Common myeloid progenitor, CD34-positive (primary cell): ENCODE results near the gene PROSER2.

Experiments
- CTCF ChIA-PET: fragments of 350-600 bp; sonication (Branson Sonifier 250); formaldehyde crosslinking; loops from one replicate; lab custom pipeline; 2021; ENCODE audit warnings: antibody characterized with exemption; lab: Charles Lee
- POLR2A ChIA-PET: fragments of 350-600 bp; sonication (Branson Sonifier 250); formaldehyde crosslinking; loops from one replicate; lab custom pipeline; 2021; ENCODE audit warnings: antibody characterized with exemption; lab: Charles Lee
- DNase-seq, 3 donors: peaks; one replicate each; pipeline versions ENCODE4 v3.0.0 to v3.0.0-alpha.2; 2013
- H3K27ac ChIP-seq, 2 experiments: 1 replicate in 1 of 2; 2 replicates in 1 of 2; pipeline ENCODE4 v1.7.0; 2013; ENCODE audit warnings: inconsistent platforms in 2 of 2, low read length in 2 of 2, mild to moderate bottlenecking in 2 of 2, low read depth in 1 of 2, moderate library complexity in 1 of 2; ENCODE audit not compliant: severe bottlenecking in 2 of 2, insufficient read depth in 1 of 2, poor library complexity in 1 of 2
- H3K27me3 ChIP-seq, 5 experiments: replicated peaks in 2 of 5; 1 replicate in 3 of 5; 2 replicates in 2 of 5; pipeline versions ENCODE4 v1.6.1 to v1.7.0; 2013; ENCODE audit warnings: low read length in 4 of 5, mild to moderate bottlenecking in 2 of 5, moderate library complexity in 2 of 5, inconsistent platforms in 1 of 5; ENCODE audit not compliant: insufficient read depth in 5 of 5, control insufficient read depth in 4 of 5
- H3K36me3 ChIP-seq, 4 experiments: 1 replicate in 2 of 4; 2 replicates in 2 of 4; pipeline versions ENCODE4 v1.6.1 to v1.7.0; 2013; ENCODE audit warnings: low read length in 3 of 4, control low read depth in 1 of 4, mild to moderate bottlenecking in 1 of 4; ENCODE audit not compliant: control insufficient read depth in 4 of 4, insufficient read depth in 4 of 4
- H3K4me1 ChIP-seq, 4 experiments: 1 replicate in 3 of 4; 2 replicates in 1 of 4; pipeline versions ENCODE4 v1.6.1 to v1.7.1; 2013; ENCODE audit warnings: low read length in 3 of 4, mild to moderate bottlenecking in 3 of 4, control low read depth in 1 of 4, inconsistent platforms in 1 of 4, moderate library complexity in 1 of 4; ENCODE audit not compliant: control insufficient read depth in 4 of 4, insufficient read depth in 4 of 4; ENCODE audit errors: control extremely low read depth in 1 of 4
- H3K4me3 ChIP-seq, 7 experiments: 1 replicate in 4 of 7; 2 replicates in 3 of 7; pipeline versions ENCODE4 v1.5.1 to v1.7.0; 2013; ENCODE audit warnings: mild to moderate bottlenecking in 7 of 7, low read length in 6 of 7, moderate library complexity in 6 of 7, inconsistent platforms in 2 of 7, low read depth in 2 of 7, control low read depth in 1 of 7; ENCODE audit not compliant: insufficient read depth in 4 of 7, control insufficient read depth in 1 of 7; ENCODE audit errors: extremely low read depth in 1 of 7
- H3K9me3 ChIP-seq, 5 experiments: 1 replicate in 4 of 5; 2 replicates in 1 of 5; pipeline versions ENCODE4 v1.6.1 to v1.7.1; 2013; ENCODE audit warnings: low read length in 4 of 5, mild to moderate bottlenecking in 2 of 5, inconsistent platforms in 1 of 5, low read depth in 1 of 5, moderate library complexity in 1 of 5; ENCODE audit not compliant: control insufficient read depth in 4 of 5, insufficient read depth in 2 of 5; ENCODE audit errors: control extremely low read depth in 1 of 5
- WGBS: methylation state at CpG from one replicate; pipeline ENCODE4 v1.1.5; 2013; ENCODE audit not compliant: insufficient coverage; 5-methylcytosine and 5-hydroxymethylcytosine counted together

The PROSER2 gene

DNA sequence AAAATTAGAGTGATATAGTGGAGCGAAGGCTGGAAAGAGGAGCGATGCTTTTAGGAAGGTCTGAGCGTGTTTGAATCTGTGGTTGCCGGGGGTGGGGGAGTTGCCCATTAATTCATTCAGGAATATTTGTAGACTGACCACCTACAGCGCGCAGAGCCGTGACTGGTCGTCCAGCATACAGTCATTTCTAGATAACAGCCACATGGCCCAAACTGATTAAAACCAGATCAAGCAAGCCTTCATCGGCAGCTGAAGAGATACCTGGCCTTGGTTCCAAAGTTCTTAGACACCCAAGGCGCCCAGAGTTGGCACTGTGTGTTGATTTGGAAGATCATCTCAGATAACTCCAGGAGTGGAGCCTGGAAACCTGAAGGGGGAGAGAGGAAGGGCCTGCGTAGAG, 1.7 kb downstream of the PROSER2 start:
- no peaks in the 10 kb centered on the region for H3K9me3 ChIP-seq
- 70% methylated on average over 2 of the region's 11 CpGs for WGBS
- peak overlapping the region in 3 of 7 experiments; percentile 90 to 95 (median 91) for H3K4me3 ChIP-seq
- DNase-seq = no peak
- ChIA-PET CTCF (interaction anchor here (0.9 kb wide), 1 partner anchor 34 kb away, joined by 4 read pairs; no protein-coding TSS in a partner anchor), POLR2A (no interaction called here)
- H3K4me1 ChIP-seq = peaks cover 5 to 17% (median 12%) of the 10 kb centered on the region in 4 experiments
- no peak overlapping the region for H3K27ac ChIP-seq
- no peaks in the 10 kb centered on the region for H3K27me3 ChIP-seq
- H3K36me3 ChIP-seq = no peaks in the 10 kb centered on the region

DNA sequence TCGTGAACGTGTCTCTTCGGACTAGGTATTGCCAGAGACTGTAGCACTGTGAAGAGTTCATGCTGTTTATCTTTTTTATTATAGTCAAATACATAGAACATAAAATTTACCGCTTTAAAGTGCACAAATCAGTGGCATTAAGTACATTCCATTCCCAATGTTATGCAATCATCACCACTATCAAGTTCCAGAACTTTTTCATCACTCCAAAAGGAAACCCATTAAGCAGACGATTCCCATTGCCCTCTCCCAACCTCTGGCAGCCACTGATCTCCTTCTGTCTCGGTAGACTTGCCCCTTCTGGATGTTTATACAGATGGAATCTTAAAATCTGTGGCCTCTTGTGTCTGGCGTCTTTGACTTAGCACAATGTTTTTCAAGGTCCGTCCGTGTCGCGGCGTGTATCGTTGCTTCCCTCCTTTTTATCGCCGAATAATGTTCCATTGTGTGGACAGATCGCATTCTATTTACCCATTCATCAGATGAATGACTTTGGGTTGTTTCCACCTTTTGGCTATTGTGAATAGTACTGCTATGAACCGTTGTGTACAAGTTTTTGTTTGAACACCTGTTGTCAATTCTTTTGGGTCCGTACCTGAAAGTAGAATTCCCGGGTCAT, 2.7 kb downstream of the PROSER2 start:
- WGBS = over 99% methylated on average over 16 of the region's 19 CpGs
- CTCF ChIA-PET = interaction anchor here (1.3 to 2.0 kb wide), 3 partner anchors 12 to 161 kb away, joined by 3 to 6 read pairs (median 5); no protein-coding TSS in a partner anchor
- H3K4me3 ChIP-seq = no peak overlapping the region

DNA sequence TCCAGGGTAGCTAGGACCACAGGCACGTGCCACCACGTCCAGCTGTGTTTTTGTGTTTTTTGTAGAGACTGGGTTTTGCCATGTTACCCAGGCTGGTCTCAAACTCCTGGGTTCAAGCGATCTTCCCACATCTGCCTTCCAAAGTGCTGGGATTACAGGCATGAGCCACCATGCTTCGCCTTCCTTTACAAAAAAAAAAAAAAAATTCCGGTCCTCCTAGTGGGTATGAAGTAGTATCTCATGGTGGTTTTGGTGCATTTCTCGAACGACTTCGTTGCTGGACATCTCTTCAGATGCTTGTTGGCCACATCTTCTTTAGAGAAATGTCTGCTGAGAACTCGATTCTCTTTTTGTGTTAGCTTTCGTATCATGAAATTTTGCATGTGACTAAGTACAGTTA, 3.9 kb downstream of the PROSER2 start:
- Histone ChIP-seq H3K4me3 (no peak overlapping the region), H3K27me3 (no peaks in the 10 kb centered on the region), H3K4me1 (peaks cover 5 to 19% (median 12%) of the 10 kb centered on the region in 4 experiments), H3K36me3 (no peaks in the 10 kb centered on the region), H3K27ac (no peak overlapping the region), H3K9me3 (no peaks in the 10 kb centered on the region)
- no peak for DNase-seq
- POLR2A ChIA-PET = interaction anchor here (0.5 to 0.7 kb wide), 2 partner anchors 26 to 99 kb away, joined by 3 read pairs; no protein-coding TSS in a partner anchor
- CTCF ChIA-PET = interaction anchor here (0.7 to 2.0 kb wide), 5 partner anchors 12 to 160 kb away, joined by 3 to 6 read pairs (median 4); no protein-coding TSS in a partner anchor
- 97% methylated on average over 6 of the region's 10 CpGs for WGBS

More for the DNA sequence above, 2.7 kb downstream of the PROSER2 start:
- Histone ChIP-seq H3K36me3 (no peaks in the 10 kb centered on the region), H3K27ac (no peak overlapping the region), H3K9me3 (no peaks in the 10 kb centered on the region), H3K27me3 (no peaks in the 10 kb centered on the region), H3K4me1 (peaks cover 5 to 18% (median 12%) of the 10 kb centered on the region in 4 experiments)
- DNase-seq = no peak
- POLR2A ChIA-PET = no interaction called here

DNA sequence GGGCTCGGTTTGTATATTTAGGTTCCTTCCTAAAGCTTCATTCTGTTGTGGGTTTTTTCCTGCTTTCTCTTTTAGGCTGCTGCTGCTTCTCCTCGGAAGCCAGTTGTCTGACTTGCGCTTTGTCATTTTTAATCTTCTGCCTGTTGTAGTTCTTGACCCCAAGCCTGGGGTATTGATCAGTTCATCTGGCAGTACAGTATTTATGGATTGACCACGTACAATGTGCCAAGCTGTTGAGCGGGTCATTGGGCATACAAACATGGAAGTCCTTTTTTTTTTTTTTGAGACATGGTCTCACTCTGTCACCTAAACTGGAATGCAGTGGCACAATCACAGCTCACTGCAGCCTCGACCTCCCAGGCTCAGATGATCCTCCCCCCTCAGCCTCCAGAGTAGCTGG, 4.3 kb downstream of the PROSER2 start:
- Histone ChIP-seq H3K9me3 (no peaks in the 10 kb centered on the region), H3K27ac (no peak overlapping the region), H3K27me3 (no peaks in the 10 kb centered on the region), H3K36me3 (no peaks in the 10 kb centered on the region), H3K4me3 (no peak overlapping the region), H3K4me1 (peaks cover 5 to 19% (median 12%) of the 10 kb centered on the region in 4 experiments)
- ChIA-PET POLR2A (interaction anchor here (0.7 kb wide), 1 partner anchor 26 kb away, joined by 3 read pairs; no protein-coding TSS in a partner anchor), CTCF (interaction anchor here (0.7 to 2.0 kb wide), 6 partner anchors 12 to 159 kb away, joined by 3 to 6 read pairs (median 4); no protein-coding TSS in a partner anchor)
- DNase-seq = no peak
- 95% methylated on average over 6 of the region's 6 CpGs for WGBS

DNA sequence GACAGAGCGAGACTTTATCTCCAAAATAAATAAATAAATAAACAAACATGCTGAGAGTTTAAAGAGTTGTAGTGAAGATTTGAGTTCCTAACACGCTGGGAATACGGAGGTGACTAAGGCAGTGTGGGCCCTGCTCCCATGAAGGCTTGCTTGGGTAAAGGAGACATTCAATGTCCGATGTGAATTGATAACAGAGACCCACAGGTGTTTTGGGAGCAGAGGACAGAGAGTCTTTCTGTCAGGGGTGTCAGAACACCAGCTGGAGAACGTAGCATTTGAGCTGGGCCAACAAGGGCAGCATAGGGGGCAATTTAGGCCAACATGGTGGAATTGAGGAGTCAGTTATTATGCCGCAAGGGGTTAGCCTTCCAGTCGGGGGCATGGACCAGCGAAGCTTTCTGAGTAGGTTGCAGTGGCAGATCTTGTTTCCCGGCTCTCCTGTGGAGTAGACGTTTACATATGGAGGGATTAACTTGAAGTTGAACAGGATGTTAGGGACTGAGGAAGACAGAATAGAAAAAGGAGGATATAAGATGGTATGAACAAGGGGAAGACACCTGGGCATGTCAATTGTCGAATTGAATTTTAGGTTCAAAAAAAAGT, 5.6 kb downstream of the PROSER2 start:
- Histone ChIP-seq H3K9me3 (no peaks in the 10 kb centered on the region), H3K36me3 (no peaks in the 10 kb centered on the region), H3K4me1 (peaks cover 5 to 19% (median 11%) of the 10 kb centered on the region in 4 experiments), H3K27ac (no peak overlapping the region), H3K27me3 (no peaks in the 10 kb centered on the region), H3K4me3 (no peak overlapping the region)
- ChIA-PET POLR2A (no interaction called here), CTCF (interaction anchor here (1.1 to 1.3 kb wide), 3 partner anchors 9 to 55 kb away, joined by 3 to 4 read pairs (median 3); no protein-coding TSS in a partner anchor)
- DNase-seq = no peak
- 100% methylated on average over 10 of the region's 11 CpGs for WGBS

DNA sequence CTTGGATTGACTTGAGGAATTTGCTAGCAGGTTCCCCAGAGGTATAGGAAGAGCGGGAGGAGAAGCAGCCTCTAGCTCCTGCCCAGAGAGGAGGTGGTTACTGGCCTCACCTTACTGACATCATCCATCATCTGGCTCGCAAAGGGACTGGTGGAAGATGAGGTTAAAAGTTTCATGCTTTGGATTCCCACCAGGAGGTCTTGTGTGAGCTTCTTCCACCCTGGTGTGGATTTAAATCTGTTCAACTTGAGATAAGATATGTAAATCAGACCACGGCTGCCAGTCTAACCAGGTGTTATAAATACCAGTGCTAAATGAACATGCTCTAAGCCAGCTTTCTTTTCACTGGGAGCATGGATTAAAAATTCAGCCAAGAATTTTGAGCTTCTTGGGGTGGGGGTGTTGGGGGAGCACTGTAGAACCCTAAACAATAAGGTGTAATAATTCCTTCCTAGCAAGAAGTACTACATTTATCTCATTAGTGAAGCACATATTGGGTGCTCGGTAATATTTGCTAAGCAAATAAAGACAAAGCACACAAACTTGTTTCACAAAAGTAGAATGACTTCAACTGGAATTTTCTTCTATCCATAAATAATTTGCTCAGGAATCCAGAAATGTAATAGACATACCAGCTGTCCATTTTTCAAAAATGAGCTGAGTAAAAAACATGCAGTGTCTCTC, 7.8 kb downstream of the PROSER2 start:
- CTCF ChIA-PET = interaction anchor here (1.1 to 1.5 kb wide), 5 partner anchors 8 to 48 kb away, joined by 3 to 5 read pairs (median 4); no protein-coding TSS in a partner anchor
- WGBS = 94% methylated on average over 2 of the region's 4 CpGs

More for the DNA sequence above, 7.8 kb downstream of the PROSER2 start:
- H3K27me3 ChIP-seq = no peaks in the 10 kb centered on the region
- no peaks in the 10 kb centered on the region for H3K36me3 ChIP-seq
- no peak overlapping the region for H3K27ac ChIP-seq
- peaks cover 0 to 4% (median 2%) of the 10 kb centered on the region in 4 experiments for H3K4me1 ChIP-seq
- POLR2A ChIA-PET = no interaction called here
- no peaks in the 10 kb centered on the region for H3K9me3 ChIP-seq
- DNase-seq = no peak
- H3K4me3 ChIP-seq = no peak overlapping the region
